Keratinocyte (primary cell): Measurements from ENCODE around the gene FRY. TPM values are rescaled to one million over a fixed set of nuclear protein-coding genes. Genes with fewer than 3 reads are reported as not detected.

Source experiments
- DNase-seq: peaks from one replicate; pipeline ENCODE4 v3.0.0-alpha.2; 2011; ENCODE audit warnings: low read depth, missing footprints, low spot score
- FAIRE-seq: peaks from 2 replicates; lab custom pipeline; 2011; peaks lifted over from hg19 to GRCh38; lab: Jason Lieb, UNC
- H2AFZ ChIP-seq: 2 replicates; pipeline ENCODE4 v1.6.0; 2012; ENCODE audit warnings: low read length, control low read depth, inconsistent platforms; ENCODE audit not compliant: control insufficient read depth
- H3K27ac ChIP-seq: 2 replicates; pipeline ENCODE4 v1.5.1; 2011; ENCODE audit warnings: low read length; ENCODE audit not compliant: control insufficient read depth, insufficient read depth
- H3K27me3 ChIP-seq: 3 replicates; pipeline ENCODE4 v1.6.0; 2011; ENCODE audit warnings: low read length; ENCODE audit not compliant: control insufficient read depth, insufficient read depth; ENCODE audit errors: extremely low read depth
- H3K36me3 ChIP-seq, 2 experiments: 2 replicates in 1 of 2; 3 replicates in 1 of 2; pipeline ENCODE4 v1.5.1; 2011; ENCODE audit warnings: low read length in 2 of 2, mild to moderate bottlenecking in 1 of 2; ENCODE audit not compliant: control insufficient read depth in 2 of 2, insufficient read depth in 2 of 2; ENCODE audit errors: extremely low read depth in 1 of 2
- H3K4me1 ChIP-seq: 3 replicates; pipeline ENCODE4 v1.5.1; 2011; ENCODE audit warnings: low read length; ENCODE audit not compliant: control insufficient read depth, insufficient read depth; ENCODE audit errors: extremely low read depth
- H3K4me2 ChIP-seq: 3 replicates; pipeline ENCODE4 v1.6.0; 2011; ENCODE audit warnings: low read depth, low read length; ENCODE audit not compliant: control insufficient read depth, insufficient read depth; ENCODE audit errors: extremely low read depth
- H3K4me3 ChIP-seq, 3 experiments: fragments of 200-600 bp in 1 of 3; sonication (generic) in 1 of 3; 2 replicates in 2 of 3; 3 replicates in 1 of 3; pipeline ENCODE4 v1.5.1; 2011 to 2016; ENCODE audit warnings: low read length in 3 of 3, mild to moderate bottlenecking in 3 of 3, control low read depth in 2 of 3, inconsistent platforms in 1 of 3, low read depth in 1 of 3, mixed read lengths in 1 of 3, mixed run types in 1 of 3, moderate library complexity in 1 of 3; ENCODE audit not compliant: control insufficient read depth in 2 of 3, insufficient read depth in 2 of 3; ENCODE audit errors: extremely low read depth in 1 of 3
- H3K79me2 ChIP-seq: 2 replicates; pipeline ENCODE4 v1.6.0; 2012; ENCODE audit warnings: low read length; ENCODE audit not compliant: control insufficient read depth, insufficient read depth
- H3K9ac ChIP-seq: 3 replicates; pipeline ENCODE4 v1.6.0; 2011; ENCODE audit warnings: low read length; ENCODE audit not compliant: control insufficient read depth, insufficient read depth; ENCODE audit errors: extremely low read depth
- H3K9me1 ChIP-seq: 3 replicates; pipeline ENCODE4 v1.6.0; 2011; ENCODE audit warnings: low read length; ENCODE audit not compliant: control insufficient read depth, insufficient read depth; ENCODE audit errors: extremely low read depth
- H3K9me3 ChIP-seq: 2 replicates; pipeline ENCODE4 v1.5.1; 2012; ENCODE audit warnings: low read depth, low read length; ENCODE audit not compliant: control insufficient read depth
- H4K20me1 ChIP-seq: 3 replicates; pipeline ENCODE4 v1.6.0; 2011; ENCODE audit warnings: low read length; ENCODE audit not compliant: control insufficient read depth, insufficient read depth; ENCODE audit errors: extremely low read depth
- CTCF ChIP-seq, 3 experiments: IDR thresholded peaks in 1 of 3; conservative IDR thresholded peaks in 1 of 3; optimal IDR thresholded peaks in 1 of 3; 2 replicates in 2 of 3; 3 replicates in 1 of 3; pipeline versions ENCODE3 to v1.5.1; 2011; ENCODE audit warnings: low read length in 3 of 3, mild to moderate bottlenecking in 3 of 3, moderate library complexity in 2 of 3, control low read depth in 1 of 3, inconsistent platforms in 1 of 3; ENCODE audit not compliant: insufficient read depth in 2 of 3; ENCODE audit errors: extremely low read depth in 1 of 3
- EZH2 ChIP-seq: IDR thresholded peaks from one replicate; pipeline ENCODE4 v1.6.1; 2012; ENCODE audit warnings: inconsistent platforms, mild to moderate bottlenecking, low read length, moderate library complexity
- dilution Hi-C: fragments of 300-500 bp; cut with MboI; formaldehyde crosslinking; loops from one replicate; pipeline ENCODE4 v1.7.0; 2020; ENCODE audit warnings: low sequenced_read_pairs; ENCODE audit not compliant: extremely low pct_ligation_motif_present
- polyA plus RNA-seq, 5 experiments: library from polyadenylated mRNA; depleted of rRNA in 3 of 5; stranded (reverse) in 3 of 5; stranded (forward) in 1 of 5; unstranded in 1 of 5; fragments of >200 nt; gene quantifications; 1 replicate in 1 of 5; 2 replicates in 3 of 5; 3 replicates in 1 of 5; pipeline versions ENCODE4 v1.2.1 to v1.2.3, GENCODE V29; 2011 to 2012; ENCODE audit warnings: missing spikeins in 2 of 5, low read depth in 1 of 5, low replicate concordance in 1 of 5

The FRY gene
- polyA plus RNA-seq, 1 donor (not counting 4 experiments of a cell fraction or from before 2014, with no cell fraction given), result 0.80 TPM

GRCh38 chr13:32179708-32180107 is 148.1 kb downstream of the FRY start:
- H3K4me3 ChIP-seq, result no peak overlapping the region
- no peak for DNase-seq
- no peak for TF ChIP-seq CTCF (optimal IDR thresholded peaks at IDR 0.05 in 1 of 3, IDR thresholded peaks at IDR 0.05 in 1 of 3, conservative IDR thresholded peaks at IDR 0.05 in 1 of 3; ENCODE audit: extremely low read depth in 1 of 3, insufficient read depth in 2 of 3, low read length in 3 of 3)
- no peak for TF ChIP-seq EZH2
- H3K27ac ChIP-seq, result no peak overlapping the region
- no peaks in the 10 kb centered on the region for H3K27me3 ChIP-seq
- H3K4me2 ChIP-seq, result no peak overlapping the region
- dilution Hi-C loops, result no loop called here
- H3K9me3 ChIP-seq, result no peaks in the 10 kb centered on the region
- H3K79me2 ChIP-seq, result no peaks in the 10 kb centered on the region
- no peak for FAIRE-seq
- H4K20me1 ChIP-seq, result no peaks in the 10 kb centered on the region
- no peak overlapping the region for H2AFZ ChIP-seq
- H3K9me1 ChIP-seq, result no peaks in the 10 kb centered on the region
- H3K9ac ChIP-seq, result no peak overlapping the region
- no peaks in the 10 kb centered on the region for H3K4me1 ChIP-seq
- no peaks in the 10 kb centered on the region for H3K36me3 ChIP-seq

- H3K27ac ChIP-seq, result no peak overlapping the region
- no peaks in the 10 kb centered on the region for H4K20me1 ChIP-seq
- H3K9ac ChIP-seq, result no peak overlapping the region
- no peaks in the 10 kb centered on the region for H3K36me3 ChIP-seq
- H2AFZ ChIP-seq, result no peak overlapping the region
- H3K9me1 ChIP-seq, result no peaks in the 10 kb centered on the region
- H3K4me1 ChIP-seq, result no peaks in the 10 kb centered on the region
- no peaks in the 10 kb centered on the region for H3K79me2 ChIP-seq
- H3K9me3 ChIP-seq, result no peaks in the 10 kb centered on the region
- DNase-seq, result no peak
- TF ChIP-seq CTCF (optimal IDR thresholded peaks at IDR 0.05 in 1 of 3, IDR thresholded peaks at IDR 0.05 in 1 of 3, conservative IDR thresholded peaks at IDR 0.05 in 1 of 3; ENCODE audit: extremely low read depth in 1 of 3, insufficient read depth in 2 of 3, low read length in 3 of 3) (no peak), EZH2 (no peak)
- H3K27me3 ChIP-seq, result no peaks in the 10 kb centered on the region
- H3K4me2 ChIP-seq, result no peak overlapping the region
- dilution Hi-C loops, result no loop called here
- H3K4me3 ChIP-seq, result no peak overlapping the region
- no peak for FAIRE-seq
These were observed 156.1 kb downstream of the FRY start for GRCh38 chr13:32187651-32188050.
